ENCODE measurements around the gene RBMS3.

GRCh38 chr3:29976871-29977270 lies 696.0 kb downstream of the RBMS3 start:
- TF ChIP-seq POLR2AphosphoS5 (IDR thresholded peaks at IDR 0.05) = no peak
- no peak for TF ChIP-seq CTCF (IDR thresholded peaks at IDR 0.05)
